Endothelial cell of umbilical vein (primary cell): ENCODE results near the gene SEMA5A. TPM values are rescaled to one million over a fixed set of nuclear protein-coding genes. Genes with fewer than 3 reads are reported as not detected.

Experiments
- BruUV-seq: library from RNA; stranded (reverse); fragments of 400-500 nt; replicated peaks from 2 replicates; lab custom pipeline; 2021; lab: Mats Ljungman, UMichigan
- CTCF ChIA-PET: fragments of 300-600, 350-600 bp; sonication (Branson Sonifier 250); formaldehyde crosslinking; loops from one replicate; lab custom pipeline; 2021; ENCODE audit warnings: antibody characterized with exemption, inconsistent platforms; lab: Charles Lee
- POLR2A ChIA-PET: fragments of 300-600, 350-600 bp; sonication (Branson Sonifier 250); formaldehyde crosslinking; loops from one replicate; lab custom pipeline; 2021; ENCODE audit warnings: antibody characterized with exemption, inconsistent platforms; lab: Charles Lee
- DNase-seq: peaks from one replicate; pipeline ENCODE4 v3.0.0-alpha.2; 2011; ENCODE audit warnings: low read depth, low spot score
- FAIRE-seq: peaks from 2 replicates; lab custom pipeline; 2011; peaks lifted over from hg19 to GRCh38; lab: Jason Lieb, UNC
- H2AFZ ChIP-seq: 2 replicates; pipeline ENCODE4 v1.6.0; 2012; ENCODE audit warnings: low read depth, low read length, control low read depth, inconsistent platforms
- H3K27ac ChIP-seq: 2 replicates; pipeline ENCODE4 v1.5.1; 2011; ENCODE audit warnings: low read depth, mild to moderate bottlenecking, control low read depth, low read length, moderate library complexity; ENCODE audit not compliant: insufficient read depth
- H3K27me3 ChIP-seq, 2 experiments: 2 replicates each; pipeline versions ENCODE4 v1.6.0 to v1.6.1; 2011; ENCODE audit warnings: low read length in 2 of 2, mixed read lengths in 1 of 2; ENCODE audit not compliant: control insufficient read depth in 2 of 2, insufficient read depth in 2 of 2
- H3K36me3 ChIP-seq, 2 experiments: 2 replicates in 1 of 2; 3 replicates in 1 of 2; pipeline ENCODE4 v1.5.1; 2011; ENCODE audit warnings: low read length in 2 of 2, mild to moderate bottlenecking in 1 of 2, moderate library complexity in 1 of 2; ENCODE audit not compliant: control insufficient read depth in 2 of 2, insufficient read depth in 2 of 2; ENCODE audit errors: extremely low read depth in 1 of 2
- H3K4me1 ChIP-seq: 3 replicates; pipeline ENCODE4 v1.5.1; 2011; ENCODE audit warnings: mild to moderate bottlenecking, low read length; ENCODE audit not compliant: control insufficient read depth, insufficient read depth; ENCODE audit errors: extremely low read depth
- H3K4me2 ChIP-seq: 2 replicates; pipeline ENCODE4 v1.6.1; 2011; ENCODE audit warnings: low read length, control low read depth, mixed read lengths; ENCODE audit not compliant: insufficient read depth
- H3K4me3 ChIP-seq, 3 experiments: fragments of 200-600 bp in 1 of 3; sonication (generic), shearing (Covaris generic) in 1 of 3; replicated peaks in 1 of 3; 2 replicates each; pipeline ENCODE4 v1.5.1; 2011 to 2016; ENCODE audit warnings: control low read depth in 3 of 3, low read length in 3 of 3, mild to moderate bottlenecking in 2 of 3, inconsistent platforms in 1 of 3, low read depth in 1 of 3, moderate library complexity in 1 of 3; ENCODE audit not compliant: insufficient read depth in 1 of 3
- H3K79me2 ChIP-seq: 2 replicates; pipeline ENCODE4 v1.6.0; 2012; ENCODE audit warnings: low read length, inconsistent platforms; ENCODE audit not compliant: control insufficient read depth, insufficient read depth
- H3K9ac ChIP-seq: replicated peaks from 2 replicates; pipeline ENCODE3; 2011; ENCODE audit warnings: low read length, control low read depth; ENCODE audit not compliant: insufficient read depth; ENCODE audit errors: extremely low read depth
- H3K9me1 ChIP-seq: replicated peaks from 3 replicates; pipeline ENCODE4 v1.6.0; 2011; ENCODE audit warnings: mild to moderate bottlenecking, low read length; ENCODE audit not compliant: control insufficient read depth, insufficient read depth; ENCODE audit errors: extremely low read depth
- H3K9me3 ChIP-seq: replicated peaks from 2 replicates; pipeline ENCODE4 v1.5.1; 2012; ENCODE audit warnings: low read length, inconsistent platforms; ENCODE audit not compliant: control insufficient read depth, insufficient read depth
- H4K20me1 ChIP-seq: replicated peaks from 2 replicates; pipeline ENCODE3; 2011; ENCODE audit warnings: mild to moderate bottlenecking, low read length; ENCODE audit not compliant: control insufficient read depth, insufficient read depth; ENCODE audit errors: extremely low read depth
- EZH2 ChIP-seq: IDR thresholded peaks from 2 replicates; pipeline ENCODE4 v1.6.1; 2012; ENCODE audit warnings: borderline replicate concordance, low read depth, mild to moderate bottlenecking, moderate library complexity, low read length, inconsistent platforms; ENCODE audit not compliant: severe bottlenecking
- FOS ChIP-seq: IDR thresholded peaks from 2 replicates; pipeline ENCODE4 v1.6.1; 2011; ENCODE audit warnings: mild to moderate bottlenecking, low read length, moderate library complexity, borderline replicate concordance; ENCODE audit not compliant: insufficient read depth
- GATA2 ChIP-seq: IDR thresholded peaks from 2 replicates; pipeline ENCODE4 v1.7.0; 2011; ENCODE audit warnings: low read depth, mild to moderate bottlenecking, moderate library complexity, mixed read lengths, low read length; ENCODE audit not compliant: insufficient read length, insufficient read depth
- JUN ChIP-seq: IDR thresholded peaks from 2 replicates; pipeline ENCODE4 v1.6.1; 2011; ENCODE audit warnings: borderline replicate concordance, low read depth; ENCODE audit not compliant: insufficient read length, insufficient read depth
- MYC ChIP-seq: IDR thresholded peaks from one replicate; pipeline ENCODE4 v1.6.1; 2011; ENCODE audit warnings: mild to moderate bottlenecking, low read depth, low read length
- POLR2A ChIP-seq: IDR thresholded peaks from 2 replicates; pipeline ENCODE4 v1.6.1; 2012; ENCODE audit warnings: low read depth, mild to moderate bottlenecking, control low read depth, low read length
- POLR2AphosphoS5 ChIP-seq: IDR thresholded peaks from 2 replicates; pipeline ENCODE4 v1.6.1; 2012; ENCODE audit warnings: low read depth, mild to moderate bottlenecking, control low read depth, low read length, moderate library complexity; ENCODE audit not compliant: insufficient read depth
- dilution Hi-C: fragments of 300-500 bp; cut with MboI; formaldehyde crosslinking; loops from one replicate; pipeline ENCODE4 v1.15.0; 2019; ENCODE audit warnings: low sequenced_read_pairs; ENCODE audit not compliant: extremely low pct_ligation_motif_present
- intact Hi-C: fragments of 100-400 bp; cut with micrococcal nuclease; formaldehyde crosslinking; loops from one replicate; pipeline ENCODE4 v1.10.0; 2022
- polyA plus RNA-seq, 4 experiments: library from polyadenylated mRNA; depleted of rRNA in 3 of 4; stranded (reverse) in 3 of 4; unstranded in 1 of 4; fragments of >200 nt; gene quantifications; 2 replicates each; pipeline versions ENCODE4 v1.2.1 to v1.2.3, GENCODE V29; 2011 to 2012; ENCODE audit warnings: missing spikeins in 1 of 4
- total RNA-seq: library from RNA; stranded (reverse); gene quantifications from 2 replicates; pipeline ENCODE4 v1.2.3, GENCODE V29; 2021
- TF ChIP-seq, protein P1 (sequence below): IDR thresholded peaks from 2 replicates; pipeline ENCODE4 v1.6.1; 2011; ENCODE audit not compliant: insufficient read depth, insufficient read length
- TF ChIP-seq, protein P2 (sequence below), 2 donors: IDR thresholded peaks; 1 replicate in 1 of 2; 2 replicates in 1 of 2; pipeline ENCODE4 v1.5.1; 2011; ENCODE audit warnings: low read length in 2 of 2, mild to moderate bottlenecking in 2 of 2, moderate library complexity in 2 of 2, control low read depth in 1 of 2, inconsistent platforms in 1 of 2, low read depth in 1 of 2; ENCODE audit not compliant: insufficient read depth in 1 of 2; ENCODE audit errors: extremely low read depth in 1 of 2

SEMA5A gene
- total and polyA plus RNA-seq, 2 donors (not counting 3 experiments of a cell fraction or from before 2014, with no cell fraction given), result 0.04 to 0.06 TPM

DNA sequence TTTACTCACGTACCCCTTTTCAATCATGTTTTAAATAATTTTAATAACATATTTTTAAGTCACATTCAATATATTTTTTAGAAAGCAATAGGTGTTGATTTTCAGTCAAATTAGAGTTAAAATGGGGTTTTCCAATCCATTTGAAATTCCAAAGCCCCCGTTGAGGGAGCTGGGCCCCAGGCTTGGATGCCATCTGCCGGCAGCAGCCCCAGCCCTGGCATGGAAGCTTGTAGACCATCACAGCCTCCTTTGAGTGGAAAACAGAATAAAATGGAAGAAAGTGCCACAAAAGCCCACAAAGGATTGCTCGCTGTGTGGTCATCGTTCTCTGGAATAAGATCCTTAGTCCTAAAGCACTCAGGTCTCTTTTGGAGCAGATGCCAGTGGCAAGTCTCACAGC is 81.4 kb downstream of the SEMA5A start:
- no peak overlapping the region for H3K4me3 ChIP-seq
- FAIRE-seq, result no peak
- intact Hi-C loops, result no loop called here
- H3K4me2 ChIP-seq, result no peak overlapping the region
- no peaks in the 10 kb centered on the region for H3K9me1 ChIP-seq
- no peaks in the 10 kb centered on the region for H3K36me3 ChIP-seq
- no peak for DNase-seq
- no peaks in the 10 kb centered on the region for H3K27me3 ChIP-seq
- ChIA-PET CTCF (no interaction called here), POLR2A (no interaction called here)
- no peak overlapping the region for H3K9ac ChIP-seq
- H3K4me1 ChIP-seq, result no peaks in the 10 kb centered on the region
- H3K27ac ChIP-seq, result no peak overlapping the region
- TF ChIP-seq POLR2A (no peak), MYC (no peak), JUN (no peak), GATA2 (no peak), FOS (no peak), EZH2 (no peak), POLR2AphosphoS5 (no peak)
- TF ChIP-seq, protein P1, sequence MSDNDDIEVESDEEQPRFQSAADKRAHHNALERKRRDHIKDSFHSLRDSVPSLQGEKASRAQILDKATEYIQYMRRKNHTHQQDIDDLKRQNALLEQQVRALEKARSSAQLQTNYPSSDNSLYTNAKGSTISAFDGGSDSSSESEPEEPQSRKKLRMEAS, result no peak
- TF ChIP-seq, protein P2, sequence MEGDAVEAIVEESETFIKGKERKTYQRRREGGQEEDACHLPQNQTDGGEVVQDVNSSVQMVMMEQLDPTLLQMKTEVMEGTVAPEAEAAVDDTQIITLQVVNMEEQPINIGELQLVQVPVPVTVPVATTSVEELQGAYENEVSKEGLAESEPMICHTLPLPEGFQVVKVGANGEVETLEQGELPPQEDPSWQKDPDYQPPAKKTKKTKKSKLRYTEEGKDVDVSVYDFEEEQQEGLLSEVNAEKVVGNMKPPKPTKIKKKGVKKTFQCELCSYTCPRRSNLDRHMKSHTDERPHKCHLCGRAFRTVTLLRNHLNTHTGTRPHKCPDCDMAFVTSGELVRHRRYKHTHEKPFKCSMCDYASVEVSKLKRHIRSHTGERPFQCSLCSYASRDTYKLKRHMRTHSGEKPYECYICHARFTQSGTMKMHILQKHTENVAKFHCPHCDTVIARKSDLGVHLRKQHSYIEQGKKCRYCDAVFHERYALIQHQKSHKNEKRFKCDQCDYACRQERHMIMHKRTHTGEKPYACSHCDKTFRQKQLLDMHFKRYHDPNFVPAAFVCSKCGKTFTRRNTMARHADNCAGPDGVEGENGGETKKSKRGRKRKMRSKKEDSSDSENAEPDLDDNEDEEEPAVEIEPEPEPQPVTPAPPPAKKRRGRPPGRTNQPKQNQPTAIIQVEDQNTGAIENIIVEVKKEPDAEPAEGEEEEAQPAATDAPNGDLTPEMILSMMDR (IDR thresholded peaks at IDR 0.05; ENCODE audit: extremely low read depth in 1 of 2, insufficient read depth in 1 of 2, low read depth in 1 of 2, low read length in 2 of 2), result no peak
- no TSS peak for BruUV-seq
- peaks cover 1% of the 10 kb centered on the region for H3K9me3 ChIP-seq
- no peaks in the 10 kb centered on the region for H3K79me2 ChIP-seq
- dilution Hi-C loops, result no loop called here
- no peaks in the 10 kb centered on the region for H4K20me1 ChIP-seq
- H2AFZ ChIP-seq, result no peak overlapping the region
